Activated CD8-positive, alpha-beta T cell treated with anti-CD3 and anti-CD28 coated beads for 36 hours (primary cell): ENCODE data around the gene LAMC3. TPM values are rescaled to one million over a fixed set of nuclear protein-coding genes. Genes with fewer than 3 reads are reported as not detected.

ENCODE experiments used
- ATAC-seq: fragments of 200-7000 bp; cut with Tn5 transposase; one replicate; pipeline ENCODE4 v1.10.0; 2021; ENCODE audit warnings: mild to moderate bottlenecking, moderate library complexity
- CTCF ChIA-PET: fragments of 350-600 bp; sonication (Branson Sonifier 250); formaldehyde crosslinking; loops from one replicate; lab custom pipeline; 2021; ENCODE audit warnings: antibody characterized with exemption; lab: Charles Lee
- POLR2A ChIA-PET: fragments of 350-600 bp; sonication (Branson Sonifier 250); formaldehyde crosslinking; loops from one replicate; lab custom pipeline; 2021; ENCODE audit warnings: antibody characterized with exemption; lab: Charles Lee
- DNase-seq: peaks from one replicate; pipeline ENCODE4 v3.0.0-alpha.2; 2020
- H3K27ac Mint-ChIP-seq: one replicate; pipeline ENCODE4 v1.8.0; 2021; ENCODE audit warnings: mild to moderate bottlenecking, mixed read lengths
- H3K27me3 Mint-ChIP-seq: one replicate; pipeline ENCODE4 v1.8.0; 2021; ENCODE audit warnings: mixed read lengths
- H3K36me3 Mint-ChIP-seq: one replicate; pipeline ENCODE4 v1.8.0; 2021; ENCODE audit warnings: low read depth, mixed read lengths
- H3K4me1 Mint-ChIP-seq: one replicate; pipeline ENCODE4 v1.8.0; 2021; ENCODE audit warnings: low read depth, mixed read lengths
- H3K4me3 Mint-ChIP-seq: one replicate; pipeline ENCODE4 v1.8.0; 2021; ENCODE audit warnings: mild to moderate bottlenecking, moderate library complexity, mixed read lengths
- H3K9me3 Mint-ChIP-seq: one replicate; pipeline ENCODE4 v1.8.0; 2021; ENCODE audit warnings: mixed read lengths
- CTCF ChIP-seq: fragments of 200-600 bp; IDR thresholded peaks from one replicate; pipeline ENCODE4 v1.8.0; 2022; ENCODE audit warnings: antibody characterized with exemption, mild to moderate bottlenecking
- intact Hi-C: fragments of 100-400 bp; cut with micrococcal nuclease; formaldehyde crosslinking; loops from one replicate; pipeline ENCODE4 v1.10.0; 2022
- total RNA-seq, 2 experiments: library from RNA; stranded (reverse); gene quantifications; one replicate each; pipeline ENCODE4 v1.2.3, GENCODE V29; 2021

The LAMC3 gene
- total RNA-seq, 2 experiments from 2014 or later: 0.09 to 0.43 TPM

- H3K4me3 Mint-ChIP-seq: no peak overlapping the region
- POLR2A ChIA-PET: no interaction called here
- H3K27ac Mint-ChIP-seq: no peak overlapping the region
- CTCF ChIA-PET: no interaction called here
- H3K9me3 Mint-ChIP-seq: no peaks in the 10 kb centered on the region
- H3K27me3 Mint-ChIP-seq: peaks cover 21% of the 10 kb centered on the region
- no peaks in the 10 kb centered on the region for H3K36me3 Mint-ChIP-seq
- DNase-seq (no peak), ATAC-seq (no peak)
- intact Hi-C loops: no loop called here
- H3K4me1 Mint-ChIP-seq: no peaks in the 10 kb centered on the region
- no peak for TF ChIP-seq CTCF
These were observed 5.0 kb downstream of the LAMC3 start for GRCh38 chr9:131013771-131014676.

- intact Hi-C loops: no loop called here
- Mint-ChIP-seq H3K9me3 (no peaks in the 10 kb centered on the region), H3K4me3 (no peak overlapping the region), H3K27me3 (peaks cover 17% of the 10 kb centered on the region), H3K36me3 (no peaks in the 10 kb centered on the region), H3K4me1 (no peaks in the 10 kb centered on the region), H3K27ac (no peak overlapping the region)
- no peak for TF ChIP-seq CTCF
- ChIA-PET CTCF (no interaction called here), POLR2A (no interaction called here)
- DNase-seq (no peak), ATAC-seq (no peak)
These were observed 6.1 kb downstream of the LAMC3 start for GRCh38 chr9:131015112-131015511.

- CTCF ChIA-PET: interaction anchor here (1.1 kb wide), 1 partner anchor 18 kb away, joined by 3 read pairs; no protein-coding TSS in a partner anchor
- ATAC-seq: no peak
- intact Hi-C loops: no loop called here
These were observed 7.0 kb downstream of the LAMC3 start for GRCh38 chr9:131015876-131016397.

GRCh38 chr9:131017067-131017466 is 8.1 kb downstream of the LAMC3 start:
- H3K27me3 Mint-ChIP-seq: peaks cover 12% of the 10 kb centered on the region
- H3K4me3 Mint-ChIP-seq: no peak overlapping the region
- no peaks in the 10 kb centered on the region for H3K36me3 Mint-ChIP-seq
- ChIA-PET CTCF (interaction anchor here (0.9 to 1.1 kb wide), 2 partner anchors 19 to 29 kb away, joined by 3 read pairs; no protein-coding TSS in a partner anchor), POLR2A (no interaction called here)
- H3K4me1 Mint-ChIP-seq: no peaks in the 10 kb centered on the region
- no peak overlapping the region for H3K27ac Mint-ChIP-seq
- ATAC-seq (no peak), DNase-seq (no peak)
- intact Hi-C loops: no loop called here
- H3K9me3 Mint-ChIP-seq: no peaks in the 10 kb centered on the region
- no peak for TF ChIP-seq CTCF

More at GRCh38 chr9:131015876-131016397, 7.0 kb downstream of the LAMC3 start:
- no peaks in the 10 kb centered on the region for H3K36me3 Mint-ChIP-seq
- POLR2A ChIA-PET: no interaction called here
- TF ChIP-seq CTCF: no peak
- no peaks in the 10 kb centered on the region for H3K4me1 Mint-ChIP-seq
- no peak overlapping the region for H3K4me3 Mint-ChIP-seq
- no peak for DNase-seq
- peaks cover 15% of the 10 kb centered on the region for H3K27me3 Mint-ChIP-seq
- H3K27ac Mint-ChIP-seq: no peak overlapping the region
- H3K9me3 Mint-ChIP-seq: no peaks in the 10 kb centered on the region

- Mint-ChIP-seq H3K27me3 (peaks cover 15% of the 10 kb centered on the region), H3K36me3 (no peaks in the 10 kb centered on the region), H3K27ac (no peak overlapping the region), H3K4me1 (no peaks in the 10 kb centered on the region), H3K4me3 (no peak overlapping the region), H3K9me3 (no peaks in the 10 kb centered on the region)
- TF ChIP-seq CTCF: no peak
- POLR2A ChIA-PET: no interaction called here
- DNase-seq (no peak), ATAC-seq (no peak)
- CTCF ChIA-PET: interaction anchor here (1.4 kb wide), 1 partner anchor 20 kb away, joined by 4 read pairs; no protein-coding TSS in a partner anchor
- intact Hi-C loops: no loop called here
These were observed 9.6 kb downstream of the LAMC3 start for GRCh38 chr9:131018621-131019020.
